ENCODE measurements around the gene CHTF18. TPM values are rescaled to one million over a fixed set of nuclear protein-coding genes. Genes with fewer than 3 reads are reported as not detected.
A peak's percentile ranks its signal among the peaks of the same experiment; 100 is the strongest.

CHTF18 gene
- total RNA-seq, 2 donors from 2014 or later: 21.1 to 22.4 TPM

DNA sequence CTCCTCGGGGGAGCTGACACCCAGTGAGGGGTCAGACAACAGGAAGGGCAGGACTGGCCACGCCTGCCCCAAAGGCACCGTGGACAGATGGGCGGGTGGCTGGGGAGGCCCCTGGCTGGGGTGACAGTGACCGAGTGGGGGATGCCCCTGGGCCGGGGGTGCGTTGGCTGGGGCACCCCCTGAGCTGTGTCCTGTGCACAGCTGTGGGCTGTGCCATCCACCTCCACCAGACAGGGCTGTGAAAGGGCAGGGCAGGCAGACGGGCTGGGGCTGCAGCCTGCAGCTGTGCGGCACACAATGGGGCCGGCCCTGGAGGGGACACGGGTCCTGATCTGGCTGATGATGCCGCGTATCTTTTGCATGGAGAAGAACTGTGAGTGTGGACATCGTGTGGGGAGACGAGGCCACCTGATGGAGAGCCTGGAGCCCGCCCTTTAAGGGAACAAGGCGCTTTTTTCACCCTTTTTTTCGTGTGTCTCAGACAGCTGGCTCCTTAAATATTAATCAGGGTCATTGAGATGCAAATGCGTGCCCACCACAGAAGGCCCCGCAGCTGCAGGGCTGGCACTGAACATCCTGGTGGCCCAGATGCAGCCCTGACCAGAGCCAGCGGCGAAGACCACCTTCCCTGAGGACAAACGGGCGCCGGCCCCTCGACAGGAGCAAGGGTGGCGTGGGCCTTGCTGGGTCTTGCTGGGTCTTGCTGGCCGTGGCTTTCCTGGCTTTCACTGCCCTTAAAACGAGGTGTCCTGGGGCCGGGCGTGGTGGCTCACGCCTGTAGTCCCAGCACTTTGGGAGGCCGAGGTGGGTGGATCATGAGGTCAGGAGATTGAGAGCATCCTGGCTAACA is 54.5 kb downstream of the CHTF18 start:
- DNase-seq (no peak), ATAC-seq (no peak)
- Mint-ChIP-seq H3K4me3 (no peak overlapping the region), H3K27me3 (no peaks in the 10 kb centered on the region), H3K36me3 (ENCODE audit: low read depth) (no peaks in the 10 kb centered on the region), H3K27ac (no peak overlapping the region), H3K4me1 (no peaks in the 10 kb centered on the region)
- no peaks in the 10 kb centered on the region for H3K9me3 ChIP-seq (ENCODE audit: control insufficient read depth, low read length, poor library complexity, severe bottlenecking)

DNA sequence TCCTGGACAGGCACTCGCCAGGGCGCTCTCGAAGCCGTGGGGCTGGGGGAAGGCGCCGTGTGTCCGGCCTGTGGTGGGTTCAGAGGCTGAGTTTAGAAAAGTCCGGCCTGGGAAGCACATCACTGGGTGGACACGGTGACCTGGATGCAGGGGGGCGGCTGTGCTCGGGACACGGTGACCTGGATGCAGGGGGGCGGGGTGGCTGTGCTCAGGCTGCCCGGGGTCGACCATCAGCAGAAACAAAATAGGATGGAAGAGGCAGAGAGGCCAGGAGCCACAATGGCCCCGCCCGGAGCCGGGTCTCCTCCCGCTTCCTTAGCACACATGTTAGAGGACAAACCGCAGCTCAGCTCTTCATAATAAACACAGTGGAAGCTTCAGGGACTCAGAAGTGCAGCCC is 55.4 kb downstream of the CHTF18 start:
- H3K27me3 Mint-ChIP-seq: no peaks in the 10 kb centered on the region
- no peak for DNase-seq
- no peaks in the 10 kb centered on the region for H3K9me3 ChIP-seq (ENCODE audit: control insufficient read depth, low read length, poor library complexity, severe bottlenecking)
- no peak overlapping the region for H3K27ac Mint-ChIP-seq
- no peak for ATAC-seq
- no peak overlapping the region for H3K4me3 Mint-ChIP-seq
- no peaks in the 10 kb centered on the region for H3K4me1 Mint-ChIP-seq
- H3K36me3 Mint-ChIP-seq (ENCODE audit: low read depth): no peaks in the 10 kb centered on the region

DNA sequence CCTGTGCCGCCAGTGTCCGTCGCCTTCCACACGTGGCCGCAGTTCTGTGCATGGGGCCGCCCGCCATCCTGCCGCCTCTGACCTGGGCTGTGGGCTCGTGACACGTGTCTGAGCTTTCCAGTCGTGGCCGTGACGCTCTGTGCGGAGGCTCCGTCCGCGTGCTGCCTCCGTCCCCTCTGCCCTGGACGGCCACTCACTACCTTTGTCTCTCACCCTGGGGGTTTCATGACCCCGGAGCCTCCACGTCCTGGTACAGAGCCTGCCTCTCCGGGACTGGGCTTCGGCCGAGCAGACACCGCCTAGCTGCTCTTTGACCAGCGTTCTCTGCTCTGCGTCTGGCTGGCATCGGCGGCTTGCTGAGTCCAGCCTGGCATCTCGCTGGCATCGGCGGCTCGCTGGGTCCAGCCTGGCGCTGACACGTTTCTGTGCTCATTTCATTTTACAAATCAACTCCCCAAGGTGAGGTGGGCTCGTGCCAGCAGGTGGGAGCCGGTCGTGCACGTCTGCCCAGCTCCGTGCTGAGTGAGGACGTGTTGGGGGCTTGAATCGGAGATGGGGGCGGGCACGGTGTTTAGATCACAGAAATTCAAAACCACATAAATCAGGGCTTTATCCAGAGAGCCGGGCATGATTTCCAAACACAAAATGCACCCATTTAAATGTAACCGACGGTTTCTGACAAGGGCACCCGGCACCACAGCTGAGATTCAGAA is 56.4 kb downstream of the CHTF18 start:
- no peaks in the 10 kb centered on the region for H3K9me3 ChIP-seq (ENCODE audit: control insufficient read depth, low read length, poor library complexity, severe bottlenecking)
- Mint-ChIP-seq H3K4me1 (no peaks in the 10 kb centered on the region), H3K27ac (no peak overlapping the region), H3K27me3 (no peaks in the 10 kb centered on the region), H3K36me3 (ENCODE audit: low read depth) (no peaks in the 10 kb centered on the region), H3K4me3 (no peak overlapping the region)
- DNase-seq (no peak), ATAC-seq (no peak)

DNA sequence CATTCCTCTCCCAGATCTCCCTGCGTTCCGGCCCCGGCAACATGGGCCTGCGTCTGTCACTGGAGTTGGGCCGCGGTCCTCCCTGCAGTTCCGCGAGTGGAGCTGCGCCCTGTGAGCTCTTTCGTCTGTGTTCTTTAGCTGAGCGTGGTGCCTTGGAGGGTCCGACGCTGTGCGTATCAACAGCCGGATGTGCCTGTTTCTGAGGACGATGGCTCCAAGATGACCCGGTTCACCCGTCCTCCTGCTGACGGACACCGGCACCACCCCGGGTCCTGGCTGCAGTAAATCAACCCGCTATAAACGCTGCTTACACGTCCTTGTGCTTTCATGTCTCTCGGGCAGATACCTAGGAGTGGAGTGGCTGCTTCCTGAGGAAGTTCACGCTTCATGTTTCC is 56.9 kb downstream of the CHTF18 start:
- Mint-ChIP-seq H3K4me3 (no peak overlapping the region), H3K27ac (no peak overlapping the region), H3K4me1 (no peaks in the 10 kb centered on the region), H3K36me3 (ENCODE audit: low read depth) (no peaks in the 10 kb centered on the region), H3K27me3 (no peaks in the 10 kb centered on the region)
- ATAC-seq: no peak
- DNase-seq: no peak
- no peaks in the 10 kb centered on the region for H3K9me3 ChIP-seq (ENCODE audit: control insufficient read depth, low read length, poor library complexity, severe bottlenecking)

DNA sequence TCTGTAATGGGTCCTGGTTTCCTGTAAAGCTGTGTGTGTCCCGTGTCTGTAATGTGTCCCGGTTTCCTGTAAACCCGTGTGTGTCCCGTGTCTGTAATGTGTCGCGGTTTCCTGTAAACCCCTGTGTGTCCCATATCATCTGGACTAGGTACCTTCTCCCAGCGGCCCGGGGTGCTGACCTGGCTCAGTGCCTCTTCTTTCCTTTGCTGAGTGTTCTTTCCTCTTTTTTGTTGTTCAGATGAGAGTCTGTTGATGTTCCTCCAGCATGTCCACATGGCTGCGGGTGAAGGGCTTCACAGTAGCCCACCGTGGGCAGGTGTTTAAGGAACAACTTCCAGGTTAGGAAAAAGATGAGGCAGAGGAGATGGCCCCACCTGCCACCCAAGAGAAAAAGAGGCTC is 58.7 kb downstream of the CHTF18 start:
- H3K27me3 Mint-ChIP-seq: no peaks in the 10 kb centered on the region
- no peaks in the 10 kb centered on the region for H3K36me3 Mint-ChIP-seq (ENCODE audit: low read depth)
- H3K27ac Mint-ChIP-seq: no peak overlapping the region
- H3K4me3 Mint-ChIP-seq: peak overlapping the region; percentile 34
- ATAC-seq: no peak
- H3K4me1 Mint-ChIP-seq: no peaks in the 10 kb centered on the region
- no peaks in the 10 kb centered on the region for H3K9me3 ChIP-seq (ENCODE audit: control insufficient read depth, low read length, poor library complexity, severe bottlenecking)
- no peak for DNase-seq

Other genes with a start within 250 kb of the CHTF18 start
- not detected for gene PRR35, start 228.2 kb upstream of the CHTF18 start, total RNA-seq
- 1 to 10 TPM in 1 of 2 donors, under 1 TPM in 1; 0.86 to 1.4 TPM for gene NHLRC4, start 221.6 kb upstream of the CHTF18 start, total RNA-seq
- gene PIGQ, start 218.7 kb upstream of the CHTF18 start, total RNA-seq: 10 to 100 TPM; 25.6 to 32.4 TPM
- 10 to 100 TPM; 10.6 to 11.6 TPM for gene RAB40C, start 198.6 kb upstream of the CHTF18 start, total RNA-seq
- gene WFIKKN1, start 157.6 kb upstream of the CHTF18 start, total RNA-seq: under 1 TPM; 0.10 to 0.18 TPM
- gene METTL26, start 152.3 kb upstream of the CHTF18 start, total RNA-seq: 10 to 100 TPM; 39.2 to 40.4 TPM
- gene MCRIP2, start 146.8 kb upstream of the CHTF18 start, total RNA-seq: 10 to 100 TPM; 15.7 to 17.1 TPM
- gene WDR90, start 139.3 kb upstream of the CHTF18 start, total RNA-seq: 10 to 100 TPM; 11.1 to 15.3 TPM
- 100 to 1,000 TPM; 190 to 203 TPM for gene RHOT2, start 120.5 kb upstream of the CHTF18 start, total RNA-seq
- 1 to 10 TPM; 5.7 to 5.9 TPM for gene RHBDL1, start 112.9 kb upstream of the CHTF18 start, total RNA-seq
- 10 to 100 TPM; 65.5 to 67.4 TPM for gene STUB1, start 108.2 kb upstream of the CHTF18 start, total RNA-seq
- 10 to 100 TPM; 28.0 to 36.1 TPM for gene JMJD8, start 104.3 kb upstream of the CHTF18 start, total RNA-seq
- 10 to 100 TPM in 1 of 2 donors, 1 to 10 TPM in 1; 9.0 to 11.7 TPM for gene WDR24, start 98.2 kb upstream of the CHTF18 start, total RNA-seq
- gene FBXL16, start 82.8 kb upstream of the CHTF18 start, total RNA-seq: 10 to 100 TPM; 29.0 to 35.3 TPM
- gene METRN, start 73.5 kb upstream of the CHTF18 start, total RNA-seq: 1 to 10 TPM; 3.8 to 4.3 TPM
- gene ANTKMT, start 67.5 kb upstream of the CHTF18 start, total RNA-seq: 10 to 100 TPM; 10.3 to 11.8 TPM
- 1 to 10 TPM; 3.4 to 3.7 TPM for gene CCDC78, start 62.2 kb upstream of the CHTF18 start, total RNA-seq
- gene HAGHL, start 61.5 kb upstream of the CHTF18 start, total RNA-seq: 10 to 100 TPM in 1 of 2 donors, 1 to 10 TPM in 1; 9.8 to 12.5 TPM
- gene CIAO3, start 47.6 kb upstream of the CHTF18 start, total RNA-seq: 10 to 100 TPM; 33.7 to 33.8 TPM
- gene MSLN, start 27.9 kb upstream of the CHTF18 start, total RNA-seq: not detected
- gene RPUSD1, start 239 bp upstream of the CHTF18 start, total RNA-seq: 10 to 100 TPM; 14.9 to 17.1 TPM
- gene GNG13, start 12.1 kb downstream of the CHTF18 start, total RNA-seq: not detected
- gene LMF1, start 182.4 kb downstream of the CHTF18 start, total RNA-seq: 10 to 100 TPM; 44.4 to 45.6 TPM
- gene SOX8, start 193.2 kb downstream of the CHTF18 start, total RNA-seq: 1 to 10 TPM; 1.1 to 3.1 TPM

Measured in T-helper 17 cell (primary cell).